ENCODE data around the gene PSMC3IP. TPM values are rescaled to one million over a fixed set of nuclear protein-coding genes. Genes with fewer than 3 reads are reported as not detected.
"Not testable (repeated sequence)": the region's sequence is repeated elsewhere in the genome, so short reads cannot be mapped to it uniquely, and the experiment has no call there.

PSMC3IP gene
- total RNA-seq, 2 donors from 2014 or later = 2.1 TPM; not detected in 1

DNA sequence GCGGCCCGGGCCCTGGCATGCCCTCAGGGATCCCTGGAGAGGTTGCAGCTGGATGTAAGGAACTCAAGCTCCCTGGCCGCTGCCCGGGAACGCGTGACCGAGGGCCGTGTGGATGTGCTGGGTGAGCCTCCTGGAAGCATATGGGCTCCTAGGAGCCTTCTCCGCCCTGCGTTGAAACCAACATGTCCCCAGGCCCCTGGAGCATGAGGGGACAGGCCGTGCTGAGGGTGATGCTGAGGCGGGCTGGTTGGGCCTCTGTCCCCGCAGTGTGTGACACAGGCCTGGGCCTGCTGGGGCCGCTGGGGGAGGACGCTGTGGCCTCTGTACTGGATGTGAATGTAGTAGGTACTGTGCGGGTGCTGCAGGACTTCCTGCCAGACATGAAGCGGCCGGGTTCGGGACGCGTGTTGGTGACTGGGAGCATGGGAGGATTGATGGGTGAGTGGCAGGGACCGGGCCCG, 30.5 kb downstream of the PSMC3IP start:
- ATAC-seq = no peak
- no peak overlapping the region for H3K27ac ChIP-seq
- WGBS, 2 donors = 78 to 82% methylated on average over 11 to 23 of the region's 23 CpGs
- no peaks in the 10 kb centered on the region for H3K9me3 ChIP-seq
- intact Hi-C loops (cut with DNase I) = no loop called here
- TF ChIP-seq, protein P1, sequence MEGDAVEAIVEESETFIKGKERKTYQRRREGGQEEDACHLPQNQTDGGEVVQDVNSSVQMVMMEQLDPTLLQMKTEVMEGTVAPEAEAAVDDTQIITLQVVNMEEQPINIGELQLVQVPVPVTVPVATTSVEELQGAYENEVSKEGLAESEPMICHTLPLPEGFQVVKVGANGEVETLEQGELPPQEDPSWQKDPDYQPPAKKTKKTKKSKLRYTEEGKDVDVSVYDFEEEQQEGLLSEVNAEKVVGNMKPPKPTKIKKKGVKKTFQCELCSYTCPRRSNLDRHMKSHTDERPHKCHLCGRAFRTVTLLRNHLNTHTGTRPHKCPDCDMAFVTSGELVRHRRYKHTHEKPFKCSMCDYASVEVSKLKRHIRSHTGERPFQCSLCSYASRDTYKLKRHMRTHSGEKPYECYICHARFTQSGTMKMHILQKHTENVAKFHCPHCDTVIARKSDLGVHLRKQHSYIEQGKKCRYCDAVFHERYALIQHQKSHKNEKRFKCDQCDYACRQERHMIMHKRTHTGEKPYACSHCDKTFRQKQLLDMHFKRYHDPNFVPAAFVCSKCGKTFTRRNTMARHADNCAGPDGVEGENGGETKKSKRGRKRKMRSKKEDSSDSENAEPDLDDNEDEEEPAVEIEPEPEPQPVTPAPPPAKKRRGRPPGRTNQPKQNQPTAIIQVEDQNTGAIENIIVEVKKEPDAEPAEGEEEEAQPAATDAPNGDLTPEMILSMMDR (IDR thresholded peaks at IDR 0.05) = no peak
- no peak for TF ChIP-seq POLR2A (IDR thresholded peaks at IDR 0.05)
- no peak for DNase-seq
- H3K27me3 ChIP-seq = no peaks in the 10 kb centered on the region
- peaks cover 22% of the 10 kb centered on the region for H3K4me1 ChIP-seq
- peaks cover 0 to 2% of the 10 kb centered on the region in 2 donors for H3K36me3 ChIP-seq (replicated peaks in 1 of 2; ENCODE audit: insufficient read depth in 1 of 2, low read depth in 2 of 2)
- H3K4me3 ChIP-seq = no peak overlapping the region

DNA sequence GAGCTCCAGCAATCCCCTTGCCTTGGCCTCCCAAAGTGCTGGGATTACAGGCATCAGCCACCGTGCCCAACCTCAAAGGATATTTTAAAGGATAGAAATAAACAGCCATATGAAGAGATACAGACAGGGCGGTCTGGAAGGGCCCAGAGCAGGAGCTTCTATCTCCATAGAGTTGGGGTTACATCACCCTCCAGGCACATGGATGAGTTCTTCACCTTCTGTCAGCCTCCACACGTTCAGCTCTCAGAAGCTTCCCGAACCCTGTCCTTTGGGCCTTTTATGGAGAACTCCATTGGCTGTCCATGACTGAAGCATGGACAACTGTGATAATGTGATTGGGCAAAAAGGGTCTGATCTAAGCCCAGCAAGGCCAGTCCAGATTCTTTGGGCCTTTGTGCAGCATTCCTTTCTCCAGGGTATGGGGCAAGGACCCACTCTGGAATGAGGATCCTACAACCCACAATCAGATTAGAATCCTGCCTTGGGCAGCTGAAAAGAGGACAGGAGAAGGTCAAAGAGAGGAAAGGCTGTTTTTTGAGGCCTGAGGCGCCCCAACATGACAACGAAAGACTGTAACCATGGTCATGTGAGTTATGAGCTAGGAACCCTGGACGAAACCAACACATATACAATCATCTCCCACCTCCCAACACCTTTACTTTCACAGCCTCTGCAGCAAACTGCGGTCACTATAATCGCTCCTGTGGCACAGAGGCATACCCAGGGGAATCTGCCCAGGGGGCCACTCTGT, 31.6 kb downstream of the PSMC3IP start:
- H3K27ac ChIP-seq; ATAC-seq; H3K9me3 ChIP-seq; DNase-seq; H3K36me3 ChIP-seq (replicated peaks in 1 of 2; ENCODE audit: insufficient read depth in 1 of 2, low read depth in 2 of 2); H3K27me3 ChIP-seq; intact Hi-C loops (cut with DNase I); H3K4me3 ChIP-seq: not testable (repeated sequence)
- 84 to 89% methylated on average over 9 of the region's 9 CpGs for WGBS, 2 donors
- peaks cover 22% of the 10 kb centered on the region for H3K4me1 ChIP-seq

DNA sequence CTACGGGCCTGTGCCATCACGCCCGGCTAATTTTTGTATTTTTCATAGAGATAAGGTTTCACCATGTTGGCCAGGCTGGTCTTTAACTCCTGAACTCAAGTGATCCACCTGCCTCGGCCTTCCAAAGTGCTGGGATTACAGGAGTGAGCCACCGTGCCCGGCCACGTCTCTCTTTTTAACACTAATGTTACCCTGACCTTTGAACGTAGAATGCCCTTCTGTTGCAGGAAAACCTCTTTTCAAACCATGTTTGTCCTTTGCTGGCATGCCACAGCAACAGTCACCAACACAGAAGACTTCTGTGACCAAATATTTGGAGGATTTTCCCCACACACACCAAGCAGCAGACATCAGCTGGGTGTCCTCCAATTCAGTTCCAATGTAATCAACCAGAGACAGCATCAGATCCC, 32.6 kb downstream of the PSMC3IP start:
- H3K4me3 ChIP-seq = no peak overlapping the region
- 69 to 78% methylated on average over 8 of the region's 8 CpGs for WGBS, 2 donors
- TF ChIP-seq POLR2A (IDR thresholded peaks at IDR 0.05) = no peak
- TF ChIP-seq, protein P1 (IDR thresholded peaks at IDR 0.05) = no peak
- no peaks in the 10 kb centered on the region for H3K9me3 ChIP-seq
- no peak for ATAC-seq
- peaks cover 0 to 5% of the 10 kb centered on the region in 2 donors for H3K36me3 ChIP-seq (replicated peaks in 1 of 2; ENCODE audit: insufficient read depth in 1 of 2, low read depth in 2 of 2)
- H3K27me3 ChIP-seq = no peaks in the 10 kb centered on the region
- no peak for DNase-seq
- no peak overlapping the region for H3K27ac ChIP-seq
- H3K4me1 ChIP-seq = peaks cover 22% of the 10 kb centered on the region
- intact Hi-C loops (cut with DNase I) = no loop called here

DNA sequence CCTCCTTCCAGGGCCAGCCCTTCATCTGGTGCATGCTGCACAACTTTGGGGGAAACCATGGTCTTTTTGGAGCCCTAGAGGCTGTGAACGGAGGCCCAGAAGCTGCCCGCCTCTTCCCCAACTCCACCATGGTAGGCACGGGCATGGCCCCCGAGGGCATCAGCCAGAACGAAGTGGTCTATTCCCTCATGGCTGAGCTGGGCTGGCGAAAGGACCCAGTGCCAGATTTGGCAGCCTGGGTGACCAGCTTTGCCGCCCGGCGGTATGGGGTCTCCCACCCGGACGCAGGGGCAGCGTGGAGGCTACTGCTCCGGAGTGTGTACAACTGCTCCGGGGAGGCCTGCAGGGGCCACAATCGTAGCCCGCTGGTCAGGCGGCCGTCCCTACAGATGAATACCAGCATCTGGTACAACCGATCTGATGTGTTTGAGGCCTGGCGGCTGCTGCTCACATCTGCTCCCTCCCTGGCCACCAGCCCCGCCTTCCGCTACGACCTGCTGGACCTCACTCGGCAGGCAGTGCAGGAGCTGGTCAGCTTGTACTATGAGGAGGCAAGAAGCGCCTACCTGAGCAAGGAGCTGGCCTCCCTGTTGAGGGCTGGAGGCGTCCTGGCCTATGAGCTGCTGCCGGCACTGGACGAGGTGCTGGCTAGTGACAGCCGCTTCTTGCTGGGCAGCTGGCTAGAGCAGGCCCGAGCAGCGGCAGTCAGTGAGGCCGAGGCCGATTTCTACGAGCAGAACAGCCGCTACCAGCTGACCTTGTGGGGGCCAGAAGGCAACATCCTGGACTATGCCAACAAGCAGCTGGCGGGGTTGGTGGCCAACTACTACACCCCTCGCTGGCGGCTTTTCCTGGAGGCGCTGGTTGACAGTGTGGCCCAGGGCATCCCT, 34.1 kb downstream of the PSMC3IP start:
- Histone ChIP-seq H3K4me3 (no peak overlapping the region), H3K36me3 (replicated peaks in 1 of 2; ENCODE audit: insufficient read depth in 1 of 2, low read depth in 2 of 2) (peaks cover 0 to 9% of the 10 kb centered on the region in 2 donors), H3K27ac (no peak overlapping the region), H3K27me3 (no peaks in the 10 kb centered on the region), H3K4me1 (peaks cover 13% of the 10 kb centered on the region), H3K9me3 (no peaks in the 10 kb centered on the region)
- 89% methylated on average over 4 to 20 of the region's 39 CpGs for WGBS, 2 donors
- ATAC-seq (no peak), DNase-seq (peak in 1 of 4 donors; percentile 21)
- intact Hi-C loops (cut with DNase I) = no loop called here
- TF ChIP-seq POLR2A (IDR thresholded peaks at IDR 0.05) = no peak
- TF ChIP-seq, protein P1 (IDR thresholded peaks at IDR 0.05) = no peak

All from body of pancreas (tissue), 4 donors.